Left kidney (tissue), 2 donors: ENCODE measurements around the gene PRKCA. TPM values are rescaled to one million over a fixed set of nuclear protein-coding genes. Genes with fewer than 3 reads are reported as not detected.

Experiments
- DNase-seq: peaks from one replicate; pipeline ENCODE4 v3.0.0-alpha.2; 2013
- polyA plus RNA-seq: library from polyadenylated mRNA; unstranded; fragments of 120-200 nt; gene quantifications from one replicate; pipeline ENCODE4 v1.2.1, GENCODE V29; 2013; ENCODE audit not compliant: insufficient read length

PRKCA gene
- polyA plus RNA-seq, 1 donor, result 26.9 TPM

DNA sequence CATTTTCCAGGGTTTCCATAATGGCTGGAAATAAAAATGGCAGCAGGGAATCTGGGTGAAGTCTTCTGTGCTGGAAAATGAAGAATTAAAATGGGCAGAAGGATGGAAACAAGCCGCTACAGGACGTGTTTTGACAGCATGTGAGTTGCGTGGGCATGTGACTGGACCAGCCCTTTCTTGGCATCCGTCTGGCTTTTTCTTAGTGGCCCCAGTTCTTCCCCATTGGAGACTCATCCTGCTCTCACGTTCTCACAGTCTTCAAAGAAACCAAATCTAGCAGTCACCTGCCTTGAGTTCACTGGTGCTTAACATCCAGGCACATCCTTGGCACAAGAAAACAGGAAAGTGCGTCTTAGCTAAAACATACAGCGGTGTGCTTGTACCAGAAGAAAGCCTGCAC is 352.4 kb downstream of the PRKCA start:
- no peak for DNase-seq

DNA sequence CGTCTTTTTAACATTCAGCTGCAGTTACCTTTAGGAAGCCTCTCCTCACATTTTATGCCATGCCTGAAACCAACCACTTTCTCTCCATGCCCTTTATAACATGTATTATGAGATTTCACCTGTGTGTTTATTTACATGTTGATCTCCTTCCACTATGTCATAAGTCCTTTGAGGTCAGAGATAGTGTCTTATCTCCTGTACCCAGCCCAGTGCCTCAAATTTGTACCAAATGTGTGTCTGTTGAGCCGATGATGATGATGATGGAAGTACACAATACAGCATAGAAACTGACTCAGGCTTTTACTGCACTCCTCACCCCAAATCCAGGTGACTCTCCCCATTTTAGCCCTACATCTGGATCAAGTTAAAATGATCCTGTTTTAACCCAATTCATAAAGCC is 353.0 kb downstream of the PRKCA start:
- DNase-seq, result no peak

DNA sequence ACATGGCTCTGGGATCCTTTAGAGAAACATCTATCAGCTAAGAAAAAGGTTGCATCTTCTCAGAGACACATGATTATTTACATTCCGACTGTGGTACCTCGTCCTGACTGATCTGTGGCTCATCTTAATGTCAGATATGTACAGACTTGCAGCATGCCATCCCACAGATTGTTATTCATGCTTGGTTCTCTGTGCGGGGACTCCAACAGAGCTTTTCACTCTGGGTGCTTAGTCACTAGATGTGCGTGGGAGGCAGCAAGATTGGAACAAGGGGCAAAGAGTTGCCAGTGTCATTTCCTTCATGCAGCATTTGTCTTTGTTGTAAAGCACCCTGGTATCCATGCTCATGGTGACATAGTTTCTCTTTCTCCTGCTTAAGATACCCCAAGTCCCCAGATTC is 353.4 kb downstream of the PRKCA start:
- no peak for DNase-seq

DNA sequence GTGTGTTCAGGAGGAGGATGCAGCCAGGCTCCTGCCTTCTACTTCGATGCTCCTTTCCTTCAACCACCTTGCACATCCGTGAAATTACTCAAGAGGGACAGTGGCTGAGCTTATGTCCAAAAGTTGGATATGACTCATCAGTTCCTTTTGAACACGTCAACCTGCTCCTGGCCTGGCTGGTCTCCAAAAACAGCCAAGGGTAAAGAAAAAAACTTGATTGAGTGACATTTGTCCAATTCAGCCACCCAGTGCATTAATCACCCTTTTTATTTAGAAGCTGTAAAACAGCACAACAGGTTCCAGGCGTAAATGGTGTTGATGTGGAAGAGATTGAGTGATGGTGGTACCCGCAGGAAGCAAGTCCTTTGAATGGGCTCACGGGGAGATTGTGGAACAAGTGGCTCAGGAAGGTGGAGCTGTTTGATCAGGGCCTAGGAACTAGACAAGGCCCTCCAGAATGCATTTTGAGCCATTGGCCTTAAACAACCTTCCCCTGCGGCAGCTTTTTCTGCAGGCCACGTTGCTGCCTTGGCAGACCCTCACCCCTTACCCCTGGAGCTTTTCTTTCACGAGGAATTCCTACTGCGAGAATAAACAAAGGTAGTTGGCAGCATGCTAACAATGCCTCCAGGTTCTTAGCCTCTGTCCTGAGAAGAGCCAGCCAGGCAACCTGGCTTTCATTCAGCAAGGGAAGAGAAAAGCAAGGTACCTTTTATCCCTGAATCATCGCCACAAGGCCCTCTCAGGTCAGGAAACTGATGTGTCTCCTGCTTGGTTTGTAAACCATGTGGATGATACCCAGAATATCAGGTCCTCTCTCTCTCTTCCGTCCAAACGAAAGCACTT is 359.2 kb downstream of the PRKCA start:
- DNase-seq, result no peak

DNA sequence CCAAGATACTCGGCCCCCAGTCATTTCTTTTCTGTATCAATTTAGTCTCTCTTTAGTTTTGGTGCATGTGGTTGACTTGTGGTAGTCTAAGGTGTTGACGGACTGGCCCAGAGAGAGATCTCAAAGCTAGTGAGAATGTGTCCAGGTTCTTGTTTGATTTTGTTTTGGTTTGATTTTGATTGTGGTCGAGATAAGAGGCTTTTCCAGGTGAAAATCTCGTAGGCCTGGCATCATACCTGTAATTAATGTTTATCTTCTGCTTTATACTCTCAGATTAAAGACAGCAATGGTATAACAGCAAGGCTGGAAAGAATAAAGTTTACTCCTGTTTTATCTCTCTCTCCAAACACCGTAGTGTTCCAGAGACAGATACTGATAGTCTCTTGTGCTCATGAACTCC is 360.1 kb downstream of the PRKCA start:
- DNase-seq, result no peak

DNA sequence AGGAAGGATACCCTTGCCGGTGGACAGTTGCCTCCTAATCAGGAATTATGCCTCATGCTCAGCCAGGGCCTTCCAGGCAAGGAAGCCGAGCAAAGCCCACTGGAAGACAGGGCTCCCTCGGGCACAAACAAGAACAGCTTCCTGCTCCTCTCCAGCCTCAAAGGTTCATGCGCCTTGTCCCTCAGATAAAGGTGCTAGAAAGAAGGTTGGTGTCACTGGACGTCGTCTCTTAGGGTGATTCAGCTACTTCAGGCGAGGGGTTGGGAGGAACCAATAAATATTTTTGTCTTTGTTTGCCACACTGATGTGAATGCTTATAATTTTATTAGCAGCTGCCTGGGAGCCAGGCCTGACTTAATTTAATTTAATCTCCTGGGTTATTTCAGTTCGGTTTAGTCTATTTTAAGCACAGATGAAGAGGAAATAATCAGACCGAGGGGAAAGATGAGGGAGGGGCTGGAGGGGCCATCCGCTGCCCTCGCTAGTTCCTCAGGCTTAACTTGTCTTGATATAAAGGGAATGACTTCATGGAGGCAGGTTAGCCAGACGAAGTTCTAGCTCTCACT is 360.7 kb downstream of the PRKCA start:
- DNase-seq, result no peak

DNA sequence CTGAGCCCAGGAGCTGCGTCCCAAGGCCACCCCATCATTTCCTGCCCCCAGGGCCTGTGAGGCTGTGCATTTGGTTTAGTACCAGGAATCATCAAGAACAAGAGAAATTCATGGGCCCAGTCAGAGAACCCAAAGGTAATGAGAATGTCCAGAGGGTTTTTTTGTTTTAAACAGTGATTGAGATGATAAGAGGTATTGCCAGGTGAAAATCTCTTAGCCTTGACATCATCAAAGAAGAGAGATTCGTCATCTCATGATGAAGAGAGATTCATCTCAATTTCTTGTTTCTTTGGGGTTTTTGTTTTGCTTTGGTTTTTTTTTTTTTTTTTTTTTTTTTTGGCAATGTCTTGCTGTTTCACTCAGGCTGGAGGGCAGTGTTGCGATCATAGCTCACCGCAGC is 361.9 kb downstream of the PRKCA start:
- no peak for DNase-seq

DNA sequence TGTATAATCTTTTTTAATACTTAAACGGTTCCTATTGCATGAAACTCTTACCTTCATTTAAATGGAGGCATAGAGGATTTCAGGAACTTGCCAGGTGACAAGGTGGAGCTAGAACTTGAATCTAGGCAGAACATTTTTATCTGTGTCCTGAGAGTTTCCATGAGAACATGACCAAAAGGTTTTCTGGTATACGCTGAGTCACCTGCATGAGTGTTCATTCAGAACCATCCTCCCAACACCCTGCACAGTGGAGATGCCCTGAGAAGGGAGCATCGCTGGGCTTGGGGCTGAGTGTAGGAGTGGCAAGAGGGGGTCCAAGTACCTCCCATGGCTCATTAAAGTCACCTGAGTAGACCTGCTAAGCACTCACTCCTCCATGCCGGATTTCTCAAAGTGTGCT is 362.8 kb downstream of the PRKCA start:
- no peak for DNase-seq

DNA sequence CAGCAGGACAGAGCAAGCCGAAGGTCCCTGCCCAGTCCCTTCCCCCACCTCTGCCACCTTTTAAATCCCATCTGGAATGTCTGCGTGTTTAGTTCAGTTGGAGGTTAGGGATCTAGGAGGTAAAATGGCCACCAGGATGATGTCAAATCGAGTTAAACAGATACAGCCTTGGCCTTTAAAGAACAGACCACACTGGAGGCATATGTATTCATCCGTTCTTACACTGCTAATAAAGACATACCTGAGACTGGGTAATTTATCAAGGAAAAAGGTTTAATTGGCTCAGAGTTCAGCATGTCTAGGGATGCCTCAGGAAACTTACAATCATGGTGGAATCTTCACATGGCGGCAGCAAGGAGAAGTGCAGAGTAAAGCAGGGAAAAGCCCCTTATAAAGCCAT is 364.7 kb downstream of the PRKCA start:
- no peak for DNase-seq

DNA sequence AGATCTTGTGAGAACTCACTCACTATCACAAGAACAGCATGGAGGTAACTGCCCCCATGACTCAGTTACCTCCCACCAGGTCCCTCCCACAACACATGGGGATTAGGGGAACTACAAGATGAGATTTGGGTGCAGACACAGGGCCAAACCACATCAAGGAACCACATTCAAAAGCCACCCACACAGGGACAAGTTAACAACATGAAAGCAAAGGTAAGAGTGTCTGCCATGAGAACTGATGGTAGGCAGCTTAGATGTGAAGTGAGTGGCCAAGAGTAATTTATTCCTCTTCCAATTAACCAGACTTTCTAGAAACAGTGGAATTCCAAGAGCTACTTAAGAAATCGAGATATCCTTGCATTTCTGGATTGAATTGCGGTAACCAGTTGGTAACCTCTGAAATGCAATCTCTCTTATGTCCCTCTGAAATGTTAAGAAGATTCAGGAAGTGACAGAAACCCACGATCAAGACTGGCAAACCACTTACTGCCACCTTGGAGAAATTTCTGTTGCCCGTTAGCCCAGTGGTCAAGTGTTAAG is 365.1 kb downstream of the PRKCA start:
- DNase-seq, result no peak

DNA sequence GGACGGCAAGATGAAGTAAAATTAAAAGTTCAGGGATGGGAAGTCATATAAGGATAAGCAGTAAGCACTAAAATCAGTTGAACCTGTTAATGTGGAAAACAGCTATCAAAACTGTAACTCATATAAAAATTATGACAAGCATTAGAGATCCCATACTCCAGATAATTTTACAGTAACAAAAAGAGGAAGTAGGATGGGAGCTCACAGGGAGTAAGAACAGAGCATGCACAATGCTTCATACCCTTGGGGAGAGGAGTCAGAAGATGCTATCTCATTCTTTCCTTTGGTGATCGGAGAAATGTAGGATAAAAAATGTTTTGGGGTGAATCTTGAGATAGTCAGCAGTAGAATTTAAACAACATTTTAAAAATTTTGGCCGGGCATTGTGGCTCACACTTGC is 367.8 kb downstream of the PRKCA start:
- DNase-seq, result no peak

DNA sequence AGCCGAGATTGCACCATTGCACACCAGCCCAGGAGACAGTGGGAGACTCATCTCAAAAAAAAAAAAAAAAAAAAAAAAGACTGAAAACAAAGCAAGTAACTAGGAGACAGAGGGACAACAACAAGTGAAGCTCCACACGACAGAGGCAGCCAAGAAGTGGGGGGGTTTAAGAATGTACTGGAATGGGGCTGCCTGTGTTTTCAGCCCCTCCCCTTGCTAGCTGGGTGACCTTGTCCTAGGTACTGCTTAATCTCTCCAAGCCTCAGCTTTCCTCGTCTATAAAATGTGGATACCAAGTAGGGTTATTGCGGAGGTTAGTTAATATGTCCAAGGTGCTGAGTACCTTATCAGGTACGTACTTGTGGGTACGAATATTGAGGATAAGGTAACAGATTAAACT is 368.7 kb downstream of the PRKCA start:
- DNase-seq, result no peak

DNA sequence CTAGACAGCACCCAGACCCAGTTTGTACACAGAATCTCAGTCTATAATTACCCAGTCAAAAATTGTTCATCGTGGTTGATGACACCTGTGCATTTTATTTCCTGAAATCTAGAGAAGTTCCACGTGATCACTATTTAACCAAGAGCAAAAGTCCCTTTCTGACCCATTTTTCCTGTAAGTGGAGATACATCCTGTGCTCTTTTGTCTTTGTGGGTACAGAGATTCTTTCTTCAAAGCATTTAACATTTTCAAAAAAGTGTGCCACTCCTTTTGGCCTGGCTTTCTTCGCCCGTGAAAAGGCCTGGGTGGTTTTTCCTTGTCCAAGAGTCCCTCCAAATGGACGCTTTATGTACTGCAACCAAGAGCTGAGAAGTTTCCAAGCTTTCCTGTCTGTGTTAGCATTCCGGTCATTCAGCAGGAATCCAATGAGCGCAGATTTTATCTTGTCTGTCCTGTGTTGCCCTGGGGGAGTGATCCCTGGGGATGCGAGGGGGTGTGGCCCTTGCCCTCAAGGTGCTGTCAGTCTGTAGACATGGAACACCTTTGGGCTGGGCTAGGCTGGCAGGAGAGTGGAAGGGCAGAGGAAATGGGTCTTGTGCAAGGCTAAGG is 371.4 kb downstream of the PRKCA start:
- DNase-seq, result peak; percentile 67

DNA sequence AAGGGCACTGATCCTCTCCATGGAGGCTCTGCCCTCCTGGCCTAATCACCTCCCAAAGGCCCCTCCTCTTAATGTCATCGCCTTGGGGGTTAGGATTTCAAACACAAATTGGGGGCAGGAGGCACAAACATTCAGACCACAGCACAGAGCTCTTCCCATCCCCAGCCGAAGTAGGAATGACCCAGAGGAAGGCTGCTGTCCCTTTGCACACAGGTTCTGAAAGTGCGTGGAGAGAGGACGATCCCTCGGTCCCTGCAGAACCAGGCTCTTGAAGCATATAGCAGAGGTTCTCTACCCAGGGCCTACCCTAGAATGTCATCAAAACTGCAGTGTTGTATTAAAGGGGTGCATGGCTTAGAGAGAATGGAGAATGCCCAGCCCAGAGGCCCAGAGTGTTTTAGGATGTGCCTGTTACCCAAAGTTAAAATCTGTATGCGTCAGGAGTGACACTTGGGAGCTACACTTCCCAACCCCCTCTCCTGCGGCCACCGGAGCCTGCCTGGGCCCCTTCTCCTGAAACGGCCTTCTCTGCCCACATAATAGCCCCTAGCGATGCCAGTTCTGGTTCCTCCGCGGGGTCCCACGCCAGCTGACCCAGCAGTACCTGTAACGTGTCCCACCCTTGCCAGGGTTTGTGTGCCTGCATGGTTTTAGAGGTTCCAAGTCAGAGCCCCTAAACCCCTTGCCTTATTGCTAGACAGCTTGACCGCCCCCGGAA is 373.0 kb downstream of the PRKCA start:
- no peak for DNase-seq

DNA sequence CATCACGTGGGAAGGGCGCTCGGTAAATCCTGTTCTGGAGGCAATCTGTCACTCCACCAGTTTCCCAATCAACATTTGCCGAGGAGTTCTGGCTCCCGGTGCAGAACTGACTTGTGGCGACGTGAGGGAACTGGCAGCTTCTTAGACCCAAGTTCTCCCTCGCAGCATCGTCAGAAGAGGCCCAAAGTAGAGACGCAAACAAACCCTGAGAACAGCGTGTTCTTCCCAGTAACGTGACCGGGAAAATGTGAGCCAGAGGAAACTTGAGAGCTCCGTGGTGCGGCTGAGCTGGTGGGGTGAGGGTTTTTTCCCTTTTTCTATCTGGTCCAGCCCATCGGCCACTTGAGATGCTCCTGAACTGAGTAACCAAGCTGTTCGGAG is 373.6 kb downstream of the PRKCA start:
- no peak for DNase-seq

DNA sequence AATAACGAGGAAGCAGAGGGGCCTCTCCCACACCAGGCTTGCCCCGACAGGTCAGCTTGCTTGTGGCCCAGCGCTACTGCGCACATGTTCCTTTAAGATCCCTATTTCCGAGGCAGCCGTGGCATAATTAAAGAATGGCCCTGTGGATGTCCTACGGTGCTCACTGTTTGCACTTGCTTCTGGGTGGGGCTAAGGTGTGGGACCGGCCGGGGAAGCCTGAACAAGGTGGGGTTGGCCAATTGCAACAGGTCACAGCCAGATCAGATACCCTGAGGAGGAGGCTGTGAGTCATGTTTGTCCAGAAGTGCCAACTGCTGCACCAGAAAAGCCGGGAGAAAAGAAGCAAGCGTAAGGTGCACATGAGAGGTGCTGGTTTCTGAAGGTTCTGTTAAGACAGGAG is 374.0 kb downstream of the PRKCA start:
- DNase-seq, result no peak

DNA sequence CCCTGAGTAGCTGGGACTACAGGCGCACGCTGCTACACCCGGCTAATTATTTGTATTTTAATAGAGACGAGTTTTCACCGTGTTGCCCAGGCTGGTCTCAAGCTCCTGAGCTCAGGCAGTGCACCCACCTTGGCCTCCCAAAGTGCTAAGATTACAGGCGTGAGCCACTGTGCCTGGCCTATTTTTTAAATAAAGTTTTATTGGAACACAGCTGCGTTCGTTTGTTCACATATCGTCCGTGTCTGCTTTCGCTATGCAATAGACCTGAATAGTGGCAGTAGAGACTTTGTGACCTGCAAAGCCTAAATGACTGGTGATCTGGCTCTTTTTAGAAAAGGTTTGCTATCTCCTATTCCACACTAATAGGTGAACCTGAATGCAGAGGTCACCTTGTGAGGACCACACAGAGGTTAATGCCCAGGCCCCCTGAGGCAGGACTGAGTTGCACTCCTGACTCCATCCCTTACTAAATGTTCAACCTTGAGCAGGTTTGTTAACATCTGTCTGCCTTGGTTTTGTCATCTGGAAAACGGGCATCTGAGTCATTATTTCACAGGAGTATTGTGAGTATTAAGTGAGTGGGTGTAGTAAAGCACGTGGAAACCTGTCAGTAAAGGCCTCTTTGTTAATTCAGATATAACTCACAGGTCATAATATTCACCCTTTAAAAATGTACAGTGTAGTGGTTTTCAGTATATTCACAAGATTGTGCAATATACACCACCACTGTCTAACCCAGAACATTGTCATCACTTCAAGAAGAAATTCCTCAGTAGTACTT is 375.0 kb downstream of the PRKCA start:
- no peak for DNase-seq

DNA sequence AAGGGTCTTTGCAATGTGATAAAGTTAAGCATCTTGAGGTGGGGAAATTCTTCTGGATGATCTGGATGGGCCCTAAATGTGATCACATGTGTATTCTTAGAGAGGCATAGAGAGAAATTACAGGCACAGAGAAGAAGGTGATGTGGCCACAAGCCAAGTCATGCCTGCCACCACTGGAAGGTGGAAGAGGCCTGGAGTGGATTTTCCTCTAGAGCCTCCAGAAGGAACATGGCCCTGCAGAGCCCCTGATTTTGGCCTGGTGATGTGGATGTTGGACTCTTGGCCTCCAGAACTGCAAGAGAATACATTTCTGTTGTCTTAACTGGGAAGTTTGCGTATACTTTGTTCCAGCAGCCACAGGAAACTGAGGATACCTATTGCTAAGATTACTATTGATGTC is 375.6 kb downstream of the PRKCA start:
- no peak for DNase-seq

DNA sequence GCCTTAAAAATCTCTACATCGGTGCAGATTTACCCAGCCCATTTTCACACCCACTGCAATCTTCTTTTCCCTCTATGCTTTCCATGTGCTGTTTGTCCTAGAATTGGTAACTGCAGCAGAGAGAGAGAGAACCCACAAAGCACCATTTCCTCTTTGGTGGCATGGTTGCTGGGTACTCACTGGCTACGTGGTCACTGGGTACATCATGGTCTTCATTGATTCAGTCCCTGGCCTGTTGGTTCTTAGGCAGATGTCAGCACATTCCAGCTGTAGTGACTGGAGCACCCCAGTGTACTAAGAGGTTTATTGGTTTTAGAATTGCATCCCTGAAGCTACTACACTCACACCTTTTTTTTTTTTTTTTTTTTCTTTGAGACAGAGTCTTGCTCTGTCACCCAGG is 376.4 kb downstream of the PRKCA start:
- DNase-seq, result no peak

DNA sequence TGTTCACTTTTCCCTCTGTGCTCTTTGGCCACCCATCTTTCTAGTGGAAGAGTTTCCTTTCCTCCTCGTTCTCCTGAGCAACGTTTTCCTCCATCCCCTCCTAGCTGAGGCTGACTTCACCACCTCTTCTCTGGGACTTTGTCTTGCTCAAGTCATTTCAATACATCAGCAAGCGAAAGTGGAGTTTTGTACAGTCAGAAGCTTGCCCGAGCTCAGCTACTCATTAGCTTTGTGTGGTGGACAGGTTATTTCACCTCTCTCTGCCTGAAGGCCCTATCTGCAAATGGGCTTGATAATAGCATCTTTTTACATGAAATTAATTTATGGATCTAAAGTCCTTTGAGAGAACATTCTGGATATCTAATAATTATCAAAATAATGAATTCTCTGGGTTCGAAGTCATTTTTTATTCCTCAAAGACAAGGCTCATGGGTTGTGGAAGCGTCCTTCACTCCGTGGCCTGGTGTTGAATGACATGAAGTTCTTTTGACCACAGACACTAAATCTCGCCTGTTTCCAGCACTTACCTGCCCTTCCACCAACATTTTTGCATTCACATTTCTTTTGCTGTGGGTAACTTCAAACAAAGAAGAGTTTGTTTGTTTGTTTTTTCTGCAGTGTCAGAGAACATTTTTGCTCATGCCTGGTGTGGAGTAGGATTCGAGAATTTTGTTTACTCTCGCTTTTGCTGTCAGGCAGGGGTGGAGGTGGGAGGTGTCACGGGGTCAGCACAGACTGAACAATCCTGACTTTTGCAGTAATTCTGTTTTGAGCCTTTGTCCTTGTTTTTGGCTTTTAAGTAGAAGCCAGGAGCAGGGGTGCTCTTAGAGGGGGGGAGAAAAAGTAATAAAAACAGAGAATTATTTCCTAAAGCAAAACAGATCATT is 377.5 kb downstream of the PRKCA start:
- DNase-seq, result no peak

DNA sequence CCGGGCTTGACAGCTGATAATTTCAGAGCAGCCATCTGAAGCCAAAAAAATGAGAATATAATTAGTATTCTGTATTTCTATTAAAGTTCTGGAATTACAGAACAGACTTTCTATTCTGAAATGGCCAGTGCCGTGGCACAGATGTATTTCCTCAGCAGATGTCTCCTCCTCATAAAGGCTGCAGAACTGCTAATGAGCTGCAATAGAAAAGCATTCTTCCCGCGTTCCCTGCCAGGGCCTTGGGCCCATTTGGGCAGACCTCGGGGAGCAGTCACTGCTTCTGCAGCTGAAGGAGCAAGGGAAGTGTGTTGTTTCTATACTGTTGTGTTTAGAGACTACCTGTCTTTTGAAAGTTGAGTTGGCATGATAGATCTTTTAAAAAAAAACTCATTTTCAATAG is 379.9 kb downstream of the PRKCA start:
- no peak for DNase-seq
